Endodermal cell (in vitro differentiated cells): ENCODE data around the gene LYPD6. TPM values are rescaled to one million over a fixed set of nuclear protein-coding genes. Genes with fewer than 3 reads are reported as not detected.

Experiments
- DNase-seq: peaks from one replicate; pipeline ENCODE4 v3.0.0-alpha.2; 2017
- H3K27ac ChIP-seq: 2 replicates; pipeline ENCODE4 v1.5.1; 2013; ENCODE audit warnings: mild to moderate bottlenecking, low read depth, low read length, moderate library complexity
- H3K27me3 ChIP-seq: 2 replicates; pipeline ENCODE4 v1.6.1; 2013; ENCODE audit warnings: mild to moderate bottlenecking, low read length, moderate library complexity; ENCODE audit not compliant: insufficient read depth, control insufficient read depth, poor library complexity, severe bottlenecking
- H3K36me3 ChIP-seq: 2 replicates; pipeline ENCODE4 v1.7.0; 2013; ENCODE audit warnings: mild to moderate bottlenecking, low read length, moderate library complexity; ENCODE audit not compliant: control insufficient read depth, insufficient read depth
- H3K4me1 ChIP-seq: one replicate; pipeline ENCODE4 v1.7.0; 2013; ENCODE audit warnings: low read length; ENCODE audit not compliant: control insufficient read depth, insufficient read depth
- H3K4me3 ChIP-seq: 2 replicates; pipeline ENCODE4 v1.5.1; 2013; ENCODE audit warnings: mild to moderate bottlenecking, low read length, moderate library complexity
- H3K9ac ChIP-seq: 2 replicates; pipeline ENCODE4 v1.6.1; 2013; ENCODE audit warnings: mild to moderate bottlenecking, low read length, moderate library complexity; ENCODE audit not compliant: poor library complexity, severe bottlenecking; ENCODE audit errors: extremely low read depth
- H3K9me3 ChIP-seq: 2 replicates; pipeline ENCODE4 v1.6.1; 2013; ENCODE audit warnings: mild to moderate bottlenecking, low read length, moderate library complexity; ENCODE audit not compliant: control insufficient read depth
- H3K27ac Mint-ChIP-seq: 2 replicates; pipeline ENCODE4 v1.8.0; 2020; ENCODE audit warnings: mixed read lengths
- H3K27me3 Mint-ChIP-seq: 2 replicates; pipeline ENCODE4 v1.8.0; 2021; ENCODE audit warnings: mild to moderate bottlenecking, mixed read lengths; ENCODE audit not compliant: insufficient read depth
- H3K36me3 Mint-ChIP-seq: 2 replicates; pipeline ENCODE4 v1.8.0; 2020; ENCODE audit warnings: low read depth, mixed read lengths
- H3K4me1 Mint-ChIP-seq: 2 replicates; pipeline ENCODE4 v1.8.0; 2020; ENCODE audit warnings: mixed read lengths
- H3K4me3 Mint-ChIP-seq: 2 replicates; pipeline ENCODE4 v1.8.0; 2020; ENCODE audit warnings: mild to moderate bottlenecking, moderate library complexity, mixed read lengths
- H3K9me3 Mint-ChIP-seq: 2 replicates; pipeline ENCODE4 v1.8.0; 2020; ENCODE audit warnings: mild to moderate bottlenecking, mixed read lengths
- CTCF ChIP-seq: fragments of 200-600 bp; sonication (generic); conservative IDR thresholded peaks from 2 replicates; pipeline ENCODE4 v1.5.0; 2021; ENCODE audit warnings: antibody characterized with exemption, mild to moderate bottlenecking
- WGBS, 2 experiments: methylation state at CpG; one replicate each; pipeline versions ENCODE4 v1.1.5 to v1.1.7; 2013; ENCODE audit warnings: missing lambda C conversion rate in 2 of 2, mixed read lengths in 1 of 2; ENCODE audit not compliant: insufficient coverage in 1 of 2, insufficient read length in 1 of 2; 5-methylcytosine and 5-hydroxymethylcytosine counted together
- total RNA-seq, 2 donors: library from RNA; stranded (reverse); fragmentation: NEBNext Ultra II Directional in 1 of 2; extraction: Animal tissue kit (Norgen Biotek cat#: 25700) in 1 of 2; gene quantifications; 2 replicates in 1 of 2; 3 replicates in 1 of 2; pipeline ENCODE4 v1.2.1, GENCODE V29; 2021

LYPD6 gene
- total RNA-seq, 2 donors from 2014 or later = 6.7 to 8.5 TPM

GRCh38 chr2:149291881-149292280 is 38.5 kb upstream of the LYPD6 start:
- Mint-ChIP-seq H3K4me3 (no peak overlapping the region), H3K4me1 (peaks cover 16% of the 10 kb centered on the region), H3K27me3 (peaks cover 14% of the 10 kb centered on the region), H3K27ac (no peak overlapping the region), H3K9me3 (no peaks in the 10 kb centered on the region), H3K36me3 (no peaks in the 10 kb centered on the region)
- no peaks in the 10 kb centered on the region for H3K9me3 ChIP-seq
- H3K27me3 ChIP-seq = no peaks in the 10 kb centered on the region
- H3K4me3 ChIP-seq = no peak overlapping the region
- no peaks in the 10 kb centered on the region for H3K36me3 ChIP-seq
- no peak for TF ChIP-seq CTCF
- H3K4me1 ChIP-seq = no peaks in the 10 kb centered on the region
- no peak overlapping the region for H3K9ac ChIP-seq
- DNase-seq = peak; percentile 55
- H3K27ac ChIP-seq = no peak overlapping the region

- no peak for DNase-seq
- no peak overlapping the region for H3K4me3 Mint-ChIP-seq
- H3K9me3 ChIP-seq = no peaks in the 10 kb centered on the region
- H3K36me3 Mint-ChIP-seq = no peaks in the 10 kb centered on the region
- peaks cover 8% of the 10 kb centered on the region for H3K27me3 Mint-ChIP-seq
- H3K36me3 ChIP-seq = no peaks in the 10 kb centered on the region
- H3K4me1 Mint-ChIP-seq = peaks cover 3% of the 10 kb centered on the region
- no peak overlapping the region for H3K9ac ChIP-seq
- H3K4me3 ChIP-seq = no peak overlapping the region
- no peaks in the 10 kb centered on the region for H3K27me3 ChIP-seq
- no peak for TF ChIP-seq CTCF
- no peaks in the 10 kb centered on the region for H3K4me1 ChIP-seq
- H3K27ac ChIP-seq = no peak overlapping the region
- H3K9me3 Mint-ChIP-seq = peaks cover 4% of the 10 kb centered on the region
- H3K27ac Mint-ChIP-seq = no peak overlapping the region
These were observed 34.4 kb upstream of the LYPD6 start for GRCh38 chr2:149296031-149296430.

GRCh38 chr2:149307014-149307413 is 23.4 kb upstream of the LYPD6 start:
- H3K4me3 ChIP-seq = no peak overlapping the region
- 66 to 71% methylated on average over 4 to 5 of the region's 5 CpGs for WGBS, 2 experiments
- H3K27ac ChIP-seq = no peak overlapping the region
- Mint-ChIP-seq H3K4me3 (no peak overlapping the region), H3K36me3 (no peaks in the 10 kb centered on the region), H3K27me3 (peaks cover 46% of the 10 kb centered on the region), H3K4me1 (peaks cover 40% of the 10 kb centered on the region), H3K9me3 (peaks cover under 1% of the 10 kb centered on the region), H3K27ac (no peak overlapping the region)
- no peaks in the 10 kb centered on the region for H3K36me3 ChIP-seq
- H3K9ac ChIP-seq = no peak overlapping the region
- peaks cover 14% of the 10 kb centered on the region for H3K4me1 ChIP-seq
- no peaks in the 10 kb centered on the region for H3K9me3 ChIP-seq
- peaks cover 53% of the 10 kb centered on the region for H3K27me3 ChIP-seq
- no peak for DNase-seq
- TF ChIP-seq CTCF = no peak
